ENCODE data around the gene DHX32. TPM values are rescaled to one million over a fixed set of nuclear protein-coding genes. Genes with fewer than 3 reads are reported as not detected.
"Not testable (repeated sequence)": the region's sequence is repeated elsewhere in the genome, so short reads cannot be mapped to it uniquely, and the experiment has no call there.

DHX32 gene
- total RNA-seq: 30.2 TPM

- Histone ChIP-seq H3K36me3 (peaks cover 0 to 6% of the 10 kb centered on the region in 2 donors), H3K4me3 (no peak within 1 kb of the TSS), H3K9me3 (no peaks in the 10 kb centered on the region), H3K4me1 (no peaks in the 10 kb centered on the region), H3K27ac (no peak within 1 kb of the TSS), H3K27me3 (no peaks in the 10 kb centered on the region)
- intact Hi-C loops (cut with DNase I): no loop called here
- TF ChIP-seq POLR2A (IDR thresholded peaks at IDR 0.05) (no peak), POLR2AphosphoS5 (IDR thresholded peaks at IDR 0.05; ENCODE audit: insufficient read depth in 1 of 2, low read depth in 1 of 2) (no peak), CTCF (IDR thresholded peaks at IDR 0.05) (no peak)
- no peak for DNase-seq (ENCODE audit: extremely low spot score in 2 of 2)
Measured at GRCh38 chr10:125881192-125881591, at the start of gene DHX32. TSS of gene DHX32 (minus strand) at chr10:125881292. CDS start at chr10:125880824, 468 bp downstream.

DNA sequence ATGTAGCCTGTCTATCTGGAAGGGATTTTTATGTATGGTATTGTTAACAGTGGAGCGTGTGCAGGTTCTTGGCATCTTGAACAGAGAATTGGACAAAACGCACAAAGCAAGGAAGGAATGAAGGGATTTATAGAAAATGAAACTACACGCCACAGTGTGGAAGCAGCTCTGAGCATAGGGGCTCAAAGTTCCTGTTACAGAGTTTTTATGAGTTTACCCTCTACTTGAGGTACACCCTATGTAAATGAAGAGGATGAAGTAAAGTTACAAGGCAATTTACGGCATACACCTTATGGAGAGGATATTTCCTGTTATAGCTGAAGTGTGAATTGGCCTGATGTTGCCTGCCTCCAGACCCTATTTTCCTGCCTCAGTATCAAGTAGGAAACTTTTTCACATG, 48.5 kb upstream of the DHX32 start:
- Histone ChIP-seq H3K36me3 (no peaks in the 10 kb centered on the region), H3K27me3 (no peaks in the 10 kb centered on the region), H3K27ac (no peak overlapping the region), H3K4me1 (no peaks in the 10 kb centered on the region), H3K9me3 (no peaks in the 10 kb centered on the region), H3K4me3 (no peak overlapping the region)
- no peak for DNase-seq (ENCODE audit: extremely low spot score in 2 of 2)
- intact Hi-C loops (cut with DNase I): no loop called here
- no peak for TF ChIP-seq POLR2AphosphoS5 (IDR thresholded peaks at IDR 0.05; ENCODE audit: insufficient read depth in 1 of 2, low read depth in 1 of 2)
- no peak for TF ChIP-seq CTCF (IDR thresholded peaks at IDR 0.05)
- TF ChIP-seq POLR2A (IDR thresholded peaks at IDR 0.05): no peak

- no peaks in the 10 kb centered on the region for H3K27me3 ChIP-seq
- H3K4me3 ChIP-seq: no peak overlapping the region
- H3K4me1 ChIP-seq: no peaks in the 10 kb centered on the region
- no peaks in the 10 kb centered on the region for H3K36me3 ChIP-seq
- no peaks in the 10 kb centered on the region for H3K9me3 ChIP-seq
- H3K27ac ChIP-seq: no peak overlapping the region
- DNase-seq (ENCODE audit: extremely low spot score in 2 of 2): no peak
- intact Hi-C loops (cut with DNase I): no loop called here
- TF ChIP-seq POLR2A (IDR thresholded peaks at IDR 0.05) (no peak), CTCF (IDR thresholded peaks at IDR 0.05) (no peak), POLR2AphosphoS5 (IDR thresholded peaks at IDR 0.05; ENCODE audit: insufficient read depth in 1 of 2, low read depth in 1 of 2) (no peak)
Measured at GRCh38 chr10:125928928-125929585, 48.0 kb upstream of the DHX32 start.

DNA sequence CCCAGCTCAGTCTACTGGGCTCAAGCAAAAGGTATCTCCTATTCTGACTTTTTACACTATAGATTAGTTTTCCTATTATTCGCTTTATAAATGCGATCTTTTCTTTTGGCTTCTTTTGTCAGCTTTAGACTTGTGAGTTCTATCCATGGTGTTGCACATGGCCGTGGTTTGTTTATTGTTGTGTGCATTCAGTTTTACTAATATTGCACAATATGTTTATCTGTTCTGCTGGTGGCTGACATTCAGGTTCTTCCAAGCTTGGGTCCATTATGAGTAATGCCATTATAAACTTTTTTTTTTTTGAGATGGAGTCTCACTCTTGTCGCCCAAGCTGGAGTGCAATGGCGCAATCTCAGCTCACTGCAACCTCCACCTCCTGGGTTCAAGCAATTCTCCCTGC, 46.2 kb upstream of the DHX32 start:
- H3K4me3 ChIP-seq; DNase-seq (ENCODE audit: extremely low spot score in 2 of 2); H3K27me3 ChIP-seq; intact Hi-C loops (cut with DNase I); H3K4me1 ChIP-seq; H3K27ac ChIP-seq; H3K36me3 ChIP-seq; H3K9me3 ChIP-seq: not testable (repeated sequence)

DNA sequence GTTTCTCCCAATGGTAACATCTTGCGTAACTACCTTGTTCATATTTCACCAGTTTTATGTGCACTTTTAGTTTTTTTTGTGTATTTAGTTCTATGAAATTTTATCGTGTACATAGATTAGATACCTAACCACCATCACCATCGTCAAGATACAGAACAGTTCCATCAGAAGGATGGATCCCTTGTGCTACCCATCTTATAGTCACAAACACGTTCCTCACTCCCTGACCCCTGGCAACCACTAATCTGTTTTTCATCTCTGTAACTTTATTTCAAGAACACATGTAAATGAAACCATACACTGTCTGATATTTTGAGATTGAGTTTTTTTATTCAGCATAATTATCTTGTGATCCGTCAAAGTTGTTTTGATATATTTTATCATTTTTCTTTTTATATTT, 45.2 kb upstream of the DHX32 start:
- Histone ChIP-seq H3K9me3 (no peaks in the 10 kb centered on the region), H3K27me3 (no peaks in the 10 kb centered on the region), H3K27ac (no peak overlapping the region), H3K4me1 (no peaks in the 10 kb centered on the region), H3K4me3 (no peak overlapping the region), H3K36me3 (no peaks in the 10 kb centered on the region)
- DNase-seq (ENCODE audit: extremely low spot score in 2 of 2): no peak
- no peak for TF ChIP-seq POLR2A (IDR thresholded peaks at IDR 0.05)
- TF ChIP-seq CTCF (IDR thresholded peaks at IDR 0.05): no peak
- TF ChIP-seq POLR2AphosphoS5 (IDR thresholded peaks at IDR 0.05; ENCODE audit: insufficient read depth in 1 of 2, low read depth in 1 of 2): no peak
- intact Hi-C loops (cut with DNase I): no loop called here

Measured in vagina (tissue), 2 donors.